Esophagus (tissue), 2 donors: Measurements from ENCODE around the gene JPH4. TPM values are rescaled to one million over a fixed set of nuclear protein-coding genes. Genes with fewer than 3 reads are reported as not detected.

Experiments
- H3K27ac ChIP-seq, 2 donors: one replicate each; pipeline ENCODE4 v1.5.1; 2013; ENCODE audit warnings: low read depth in 2 of 2, mild to moderate bottlenecking in 2 of 2, inconsistent platforms in 1 of 2, low read length in 1 of 2, moderate library complexity in 1 of 2
- H3K27me3 ChIP-seq, 2 donors: one replicate each; pipeline ENCODE4 v1.6.1; 2013; ENCODE audit warnings: low read length in 2 of 2, control low read depth in 1 of 2, mild to moderate bottlenecking in 1 of 2; ENCODE audit not compliant: insufficient read depth in 2 of 2, control insufficient read depth in 1 of 2
- H3K36me3 ChIP-seq, 2 donors: one replicate each; pipeline ENCODE4 v1.6.1; 2013; ENCODE audit warnings: low read length in 1 of 2; ENCODE audit not compliant: control insufficient read depth in 2 of 2, insufficient read depth in 2 of 2
- H3K4me1 ChIP-seq, 2 donors: one replicate each; pipeline ENCODE4 v1.6.1; 2013; ENCODE audit warnings: low read length in 1 of 2; ENCODE audit not compliant: control insufficient read depth in 2 of 2, insufficient read depth in 2 of 2
- H3K4me3 ChIP-seq, 2 donors: one replicate each; pipeline ENCODE4 v1.5.1; 2013; ENCODE audit warnings: low read length in 2 of 2, mild to moderate bottlenecking in 2 of 2, low read depth in 1 of 2, moderate library complexity in 1 of 2
- H3K9me3 ChIP-seq, 2 donors: one replicate each; pipeline ENCODE4 v1.6.1; 2013; ENCODE audit warnings: mild to moderate bottlenecking in 2 of 2, low read depth in 1 of 2, low read length in 1 of 2, moderate library complexity in 1 of 2; ENCODE audit not compliant: control insufficient read depth in 2 of 2, insufficient read depth in 1 of 2
- WGBS, 2 donors: extraction: QIAGEN DNeasy Blood & Tissue Kit; methylation state at CpG; one replicate each; pipeline ENCODE4 v1.1.7; 2013; 5-methylcytosine and 5-hydroxymethylcytosine counted together
- polyA plus RNA-seq, 2 donors: library from polyadenylated mRNA; stranded (reverse); fragments of 200-250 nt; gene quantifications; one replicate each; pipeline ENCODE4 v1.2.3, GENCODE V29; 2013
- donor health status: healthy with polysubstance abuse.
- donor health status: Bipolar disorder and iron deficiency.

The JPH4 gene
- polyA plus RNA-seq, 2 donors = 0.04 to 0.15 TPM

DNA sequence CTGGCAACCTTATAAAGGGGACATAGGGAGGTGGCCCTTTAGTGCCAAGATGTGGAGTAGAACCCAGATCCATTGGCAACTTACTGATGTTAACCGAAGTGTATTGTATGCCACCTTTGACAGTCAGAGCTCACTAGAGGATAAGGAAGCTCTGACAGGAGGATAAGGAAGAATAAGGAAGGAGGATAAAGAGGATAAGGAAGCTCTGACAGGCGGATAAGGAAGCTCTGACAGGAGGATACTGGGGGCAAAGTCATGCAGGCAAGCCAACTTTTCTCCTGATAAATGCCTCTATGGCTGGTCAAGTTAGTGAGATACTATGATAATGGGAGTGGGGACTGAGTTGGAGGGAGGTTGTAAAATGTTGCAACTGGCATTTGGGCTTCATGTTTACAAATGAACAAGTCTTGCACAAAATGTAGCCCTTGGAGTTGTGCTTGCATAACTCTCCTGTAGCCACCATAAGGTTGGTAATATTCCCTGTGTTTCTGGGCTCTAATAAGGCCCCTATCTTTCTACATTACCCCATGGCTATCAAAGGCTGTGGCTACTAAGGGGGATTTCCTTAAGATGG, 39.9 kb upstream of the JPH4 start:
- Histone ChIP-seq H3K27ac (no peak overlapping the region), H3K9me3 (no peaks in the 10 kb centered on the region), H3K36me3 (no peaks in the 10 kb centered on the region), H3K4me1 (no peaks in the 10 kb centered on the region), H3K4me3 (no peak overlapping the region), H3K27me3 (peaks cover 0 to 3% of the 10 kb centered on the region in 2 donors)
- WGBS, 2 donors = 64 to 76% methylated on average over 2 of the region's 2 CpGs

DNA sequence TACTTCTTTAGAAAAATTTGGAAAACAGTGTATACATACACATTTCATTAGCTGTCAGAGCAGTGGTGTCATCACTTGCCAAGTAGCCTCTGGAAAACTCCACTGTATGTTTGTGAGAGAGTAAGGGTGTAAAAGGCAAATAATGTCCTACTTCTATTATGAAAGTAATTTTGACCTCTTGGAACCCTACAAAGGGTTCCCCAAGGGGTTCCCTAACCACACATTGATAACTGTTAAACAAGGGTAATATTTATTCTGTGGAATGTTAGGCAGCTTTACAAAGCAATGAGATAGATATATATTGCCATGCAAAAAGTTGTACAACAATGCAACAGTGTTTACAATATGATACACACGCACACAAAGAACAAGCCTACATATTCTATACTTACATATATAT, 38.9 kb upstream of the JPH4 start:
- H3K9me3 ChIP-seq = no peaks in the 10 kb centered on the region
- no peak overlapping the region for H3K27ac ChIP-seq
- no peaks in the 10 kb centered on the region for H3K4me1 ChIP-seq
- H3K4me3 ChIP-seq = no peak overlapping the region
- no peaks in the 10 kb centered on the region for H3K36me3 ChIP-seq
- peaks cover 0 to 3% of the 10 kb centered on the region in 2 donors for H3K27me3 ChIP-seq
- 87 to 88% methylated on average over 1 of the region's 1 CpG for WGBS, 2 donors

DNA sequence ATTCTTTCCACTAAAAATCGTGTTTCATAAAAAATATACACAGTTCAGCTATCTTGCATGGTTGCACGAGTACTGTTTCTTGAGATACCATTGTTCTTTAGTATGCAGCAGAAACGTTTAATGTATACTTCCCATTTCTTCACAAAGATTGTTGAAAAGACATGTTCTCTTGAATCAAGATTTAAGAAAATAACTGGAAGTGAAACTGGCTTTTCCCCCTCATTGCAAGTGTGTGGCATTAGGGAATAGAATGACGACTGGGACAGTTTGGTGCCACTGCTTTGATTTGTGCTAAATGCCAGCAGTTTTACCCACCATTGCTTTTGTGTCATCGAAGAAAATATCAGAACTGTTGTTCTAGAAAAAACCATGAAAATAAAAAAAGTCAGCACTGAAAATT, 37.3 kb upstream of the JPH4 start:
- Histone ChIP-seq H3K36me3 (no peaks in the 10 kb centered on the region), H3K27ac (no peak overlapping the region), H3K4me3 (no peak overlapping the region), H3K9me3 (no peaks in the 10 kb centered on the region), H3K27me3 (no peaks in the 10 kb centered on the region), H3K4me1 (no peaks in the 10 kb centered on the region)
- 50 to 56% methylated on average over 5 of the region's 5 CpGs for WGBS, 2 donors

DNA sequence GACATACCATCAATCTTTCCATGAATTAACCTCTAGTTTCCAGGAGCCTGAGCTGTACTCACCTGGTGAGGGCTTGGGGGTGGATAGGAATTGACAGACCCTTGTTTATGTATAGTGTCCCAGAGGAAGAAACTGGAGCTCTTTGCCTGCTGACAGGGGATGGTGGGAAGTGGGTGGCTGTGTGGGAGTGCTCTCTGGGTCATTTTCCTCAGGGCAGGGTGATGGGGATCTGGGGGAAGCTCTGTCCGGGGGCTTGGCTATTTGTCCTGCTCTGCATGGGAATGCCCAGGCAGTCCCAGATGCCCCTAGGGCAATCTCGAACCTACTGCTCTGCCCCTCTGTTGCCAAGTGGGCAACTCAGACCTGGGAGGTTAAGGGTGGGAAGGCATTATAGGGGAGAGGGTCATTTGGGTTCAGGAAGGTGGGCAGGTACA, 35.8 kb upstream of the JPH4 start:
- H3K36me3 ChIP-seq = no peaks in the 10 kb centered on the region
- no peaks in the 10 kb centered on the region for H3K9me3 ChIP-seq
- WGBS, 2 donors = 56 to 57% methylated on average over 2 of the region's 2 CpGs
- no peaks in the 10 kb centered on the region for H3K4me1 ChIP-seq
- H3K4me3 ChIP-seq = no peak overlapping the region
- no peak overlapping the region for H3K27ac ChIP-seq
- H3K27me3 ChIP-seq = no peaks in the 10 kb centered on the region

DNA sequence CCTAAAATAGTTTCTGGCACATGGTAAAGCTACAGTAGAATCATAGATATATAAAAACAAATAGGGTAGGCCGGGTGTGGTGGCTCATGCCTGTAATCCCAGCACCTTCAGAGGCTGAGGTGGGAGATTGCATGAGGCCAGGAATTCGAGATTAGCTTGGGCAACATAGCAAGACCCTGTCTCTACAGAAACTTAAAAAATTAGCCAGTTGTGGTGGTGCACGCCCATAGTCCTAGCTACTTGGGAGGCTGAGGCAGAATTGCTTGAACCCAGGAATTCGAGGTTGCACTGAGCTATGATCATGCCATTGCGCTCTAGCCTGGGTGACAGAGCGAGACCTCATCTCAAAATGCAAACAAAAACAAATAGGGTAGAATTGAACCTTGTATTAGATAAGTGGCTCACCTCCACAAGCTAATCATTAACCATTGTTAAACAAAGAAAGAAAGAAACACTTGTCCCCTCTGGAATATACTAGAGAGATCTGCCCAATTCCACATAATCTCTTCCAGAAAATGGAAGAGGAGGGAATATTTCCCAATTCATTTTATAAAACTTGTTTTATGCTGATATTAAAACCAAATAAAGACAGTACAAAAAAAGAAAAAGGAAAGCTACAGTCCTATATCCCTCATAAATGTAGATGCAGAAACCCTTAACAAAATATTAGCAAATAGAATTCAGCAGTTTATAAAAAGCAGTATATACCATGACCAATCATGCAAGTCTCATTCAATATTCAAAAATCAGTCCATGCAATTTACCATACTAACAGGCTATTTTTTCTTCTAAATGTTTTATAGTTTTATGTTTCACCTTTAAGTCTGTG, 34.9 kb upstream of the JPH4 start:
- no peak overlapping the region for H3K4me3 ChIP-seq
- no peaks in the 10 kb centered on the region for H3K27me3 ChIP-seq
- H3K27ac ChIP-seq = no peak overlapping the region
- WGBS, 2 donors = 67 to 84% methylated on average over 6 of the region's 6 CpGs
- no peaks in the 10 kb centered on the region for H3K4me1 ChIP-seq
- no peaks in the 10 kb centered on the region for H3K9me3 ChIP-seq
- no peaks in the 10 kb centered on the region for H3K36me3 ChIP-seq

DNA sequence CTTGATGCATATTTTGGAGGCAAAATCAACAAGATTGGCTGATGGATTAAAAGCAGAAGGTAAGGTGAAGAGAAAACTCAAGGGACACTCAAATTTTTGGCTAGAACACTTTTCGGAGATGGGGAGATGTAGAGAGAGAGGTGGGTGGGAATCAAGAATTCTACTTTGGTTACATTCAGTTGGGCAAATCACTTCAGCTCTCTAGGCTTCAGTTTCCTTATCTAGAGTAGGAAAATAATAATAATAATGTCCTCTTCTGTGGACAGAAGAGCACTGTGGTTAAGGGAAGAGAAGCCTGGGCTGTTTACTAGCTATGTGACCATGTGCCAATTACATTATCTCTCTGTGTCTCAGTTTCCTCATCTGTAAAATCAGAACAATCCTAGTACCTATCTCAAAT, 34.2 kb upstream of the JPH4 start:
- no peaks in the 10 kb centered on the region for H3K4me1 ChIP-seq
- H3K36me3 ChIP-seq = no peaks in the 10 kb centered on the region
- no peaks in the 10 kb centered on the region for H3K9me3 ChIP-seq
- H3K27me3 ChIP-seq = no peaks in the 10 kb centered on the region
- no peak overlapping the region for H3K27ac ChIP-seq
- H3K4me3 ChIP-seq = no peak overlapping the region
- WGBS, 2 donors = 91 to 98% methylated on average over 1 of the region's 1 CpG

DNA sequence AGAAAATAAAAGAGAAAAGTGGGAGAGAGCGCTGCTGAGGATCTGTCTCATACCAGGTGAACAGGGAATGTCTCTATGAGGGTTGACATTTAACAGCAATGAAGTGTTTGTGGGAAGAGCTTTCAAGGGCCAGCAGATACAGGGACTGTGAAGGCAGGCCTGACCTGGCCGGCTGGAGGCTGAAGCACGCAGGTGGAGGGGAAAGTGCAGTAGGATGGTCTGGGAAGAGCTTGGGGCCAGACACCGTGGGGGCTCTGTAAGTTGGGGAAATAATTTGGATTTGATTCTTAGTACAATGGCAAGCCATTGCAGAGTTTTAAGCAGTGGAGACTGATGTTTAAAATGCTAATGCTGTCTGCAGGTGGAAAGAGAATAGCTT, 33.8 kb upstream of the JPH4 start:
- Histone ChIP-seq H3K9me3 (no peaks in the 10 kb centered on the region), H3K4me3 (no peak overlapping the region), H3K27ac (no peak overlapping the region), H3K36me3 (no peaks in the 10 kb centered on the region), H3K4me1 (no peaks in the 10 kb centered on the region), H3K27me3 (no peaks in the 10 kb centered on the region)
- 77 to 85% methylated on average over 4 of the region's 4 CpGs for WGBS, 2 donors

DNA sequence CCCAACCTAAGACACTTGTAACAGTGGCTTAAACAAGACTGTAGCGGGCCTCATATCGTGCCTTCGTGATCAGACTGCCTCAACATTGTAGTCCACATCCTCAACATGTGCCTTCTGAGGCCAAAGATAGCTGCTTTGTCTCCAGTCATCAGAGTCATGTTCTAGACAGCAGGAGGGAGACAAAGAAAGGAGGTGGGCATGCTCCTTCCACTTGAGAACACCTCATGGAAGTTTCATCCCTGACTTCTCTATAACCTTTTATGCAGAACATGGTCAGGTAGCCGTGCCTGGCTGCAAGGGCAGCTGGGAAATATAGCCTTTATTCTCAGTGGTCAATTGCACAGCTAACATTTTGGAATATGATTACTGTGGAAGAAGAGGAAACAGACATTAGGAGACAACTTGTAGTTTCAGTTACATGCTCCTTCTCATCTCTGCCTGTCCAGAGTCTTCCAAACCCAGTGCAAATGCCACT, 32.3 kb upstream of the JPH4 start:
- no peaks in the 10 kb centered on the region for H3K9me3 ChIP-seq
- no peak overlapping the region for H3K4me3 ChIP-seq
- H3K27ac ChIP-seq = no peak overlapping the region
- no peaks in the 10 kb centered on the region for H3K27me3 ChIP-seq
- WGBS, 2 donors = 56% methylated on average over 4 of the region's 4 CpGs
- H3K4me1 ChIP-seq = no peaks in the 10 kb centered on the region
- no peaks in the 10 kb centered on the region for H3K36me3 ChIP-seq

DNA sequence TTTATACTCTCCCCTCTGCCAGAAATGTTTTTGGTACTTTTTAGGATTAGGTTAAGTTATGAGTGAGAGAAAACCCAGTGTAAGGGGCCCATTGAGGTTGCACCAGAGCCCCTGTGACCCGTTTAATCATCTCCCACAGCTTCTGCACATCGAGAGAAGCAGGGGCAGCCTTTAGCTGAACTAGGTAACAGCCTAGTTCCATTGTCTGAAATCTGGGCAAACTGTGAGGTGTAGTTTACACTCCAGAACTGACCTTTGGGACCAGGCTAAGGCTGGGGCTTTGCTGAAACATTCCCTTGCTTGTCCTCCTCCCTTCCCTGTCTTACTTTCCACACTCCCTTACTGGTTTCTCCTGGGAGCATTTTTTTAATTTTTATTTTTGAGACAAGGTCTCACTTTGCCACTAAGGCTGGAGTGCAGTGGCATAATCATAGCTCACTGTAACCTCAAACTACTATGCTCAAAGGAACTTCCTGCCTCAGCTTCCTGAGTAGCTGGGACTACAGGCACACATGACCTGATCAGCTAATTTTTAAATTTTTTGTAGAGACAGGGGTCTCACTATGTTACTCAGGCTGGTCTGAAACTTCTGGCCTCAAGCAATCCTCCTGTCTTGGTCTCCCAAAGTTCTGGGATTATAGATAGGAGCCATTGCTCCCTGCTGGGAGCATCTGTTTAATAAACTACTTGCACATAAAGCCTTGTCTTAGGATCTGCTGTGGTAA, 31.7 kb upstream of the JPH4 start:
- H3K9me3 ChIP-seq = no peaks in the 10 kb centered on the region
- no peaks in the 10 kb centered on the region for H3K4me1 ChIP-seq
- H3K4me3 ChIP-seq = no peak overlapping the region
- H3K27ac ChIP-seq = no peak overlapping the region
- 58 to 60% methylated on average over 2 of the region's 2 CpGs for WGBS, 2 donors
- H3K27me3 ChIP-seq = no peaks in the 10 kb centered on the region
- no peaks in the 10 kb centered on the region for H3K36me3 ChIP-seq
